Hepatocyte (in vitro differentiated cells): ENCODE measurements around the gene FAAH2. TPM values are rescaled to one million over a fixed set of nuclear protein-coding genes. Genes with fewer than 3 reads are reported as not detected.

Source experiments
- DNase-seq: peaks from one replicate; pipeline ENCODE4 v3.0.0-alpha.2; 2016; ENCODE audit warnings: low spot score
- H2AFZ ChIP-seq: fragments of 200-600 bp; sonication (generic); 2 replicates; pipeline ENCODE4 v1.6.0; 2016; ENCODE audit warnings: antibody characterized with exemption, mild to moderate bottlenecking
- H3K27ac ChIP-seq: fragments of 200-600 bp; sonication (generic); 2 replicates; pipeline ENCODE4 v1.5.1; 2016; ENCODE audit warnings: mild to moderate bottlenecking
- H3K27me3 ChIP-seq: fragments of 200-600 bp; sonication (generic); 2 replicates; pipeline ENCODE4 v1.6.1; 2016
- H3K36me3 ChIP-seq: fragments of 200-600 bp; sonication (generic); replicated peaks from 2 replicates; pipeline ENCODE4 v1.5.1; 2016; ENCODE audit warnings: low read depth; ENCODE audit not compliant: insufficient read depth
- H3K4me1 ChIP-seq: fragments of 200-600 bp; sonication (generic); 2 replicates; pipeline ENCODE4 v1.5.1; 2016; ENCODE audit warnings: mild to moderate bottlenecking, moderate library complexity; ENCODE audit not compliant: insufficient read depth
- H3K4me2 ChIP-seq: fragments of 200-600 bp; sonication (generic); 2 replicates; pipeline ENCODE4 v1.6.0; 2016
- H3K4me3 ChIP-seq: fragments of 200-600 bp; sonication (generic); 2 replicates; pipeline ENCODE4 v1.5.1; 2016; ENCODE audit warnings: mild to moderate bottlenecking
- H3K79me2 ChIP-seq: fragments of 200-600 bp; sonication (generic); 2 replicates; pipeline ENCODE4 v1.6.0; 2017; ENCODE audit warnings: mild to moderate bottlenecking
- H3K9me2 ChIP-seq: fragments of 200-600 bp; sonication (generic); replicated peaks from 2 replicates; pipeline ENCODE4 v1.6.0; 2017; ENCODE audit warnings: mild to moderate bottlenecking; ENCODE audit not compliant: insufficient read depth
- H3K9me3 ChIP-seq: fragments of 200-600 bp; sonication (generic); 2 replicates; pipeline ENCODE4 v1.5.1; 2016; ENCODE audit warnings: low read depth, mild to moderate bottlenecking
- H4K20me1 ChIP-seq: fragments of 200-600 bp; sonication (generic); 2 replicates; pipeline ENCODE4 v1.6.0; 2016; ENCODE audit warnings: mild to moderate bottlenecking; ENCODE audit not compliant: insufficient read depth, poor library complexity, severe bottlenecking
- CTCF ChIP-seq: fragments of 200-600 bp; sonication (generic); IDR thresholded peaks from 2 replicates; pipeline ENCODE4 v1.5.1; 2016; ENCODE audit warnings: antibody characterized with exemption, mild to moderate bottlenecking; ENCODE audit not compliant: poor library complexity
- EZH2 ChIP-seq: fragments of 200-600 bp; sonication (generic); IDR thresholded peaks from 2 replicates; pipeline ENCODE4 v1.6.1; 2016; ENCODE audit warnings: antibody characterized with exemption, mild to moderate bottlenecking, borderline replicate concordance
- EZH2phosphoT487 ChIP-seq: fragments of 200-600 bp; sonication (generic); IDR thresholded peaks from one replicate; pipeline ENCODE4 v1.6.1; 2018; ENCODE audit warnings: antibody characterized with exemption, mild to moderate bottlenecking, low read depth, moderate library complexity; ENCODE audit not compliant: unreplicated experiment, severe bottlenecking
- WGBS: methylation state at CpG from one replicate; pipeline ENCODE4 v1.1.6; 2016; ENCODE audit warnings: low lambda C conversion rate; ENCODE audit errors: missing lambda C conversion rate; 5-methylcytosine and 5-hydroxymethylcytosine counted together
- polyA plus RNA-seq: library from polyadenylated mRNA; unstranded; fragments of >200 nt; fragmentation: Nextera tagmentation; extraction: Ambion mirVana; gene quantifications from 2 replicates; pipeline ENCODE4 v1.2.1, GENCODE V29; 2016
- total RNA-seq: library from RNA; depleted of rRNA; stranded (reverse); fragments of >200 nt; gene quantifications from 2 replicates; pipeline ENCODE4 v1.2.3, GENCODE V29; 2014

The FAAH2 gene
- total and polyA plus RNA-seq, 2 experiments from 2014 or later: 7.5 to 10.1 TPM

DNA sequence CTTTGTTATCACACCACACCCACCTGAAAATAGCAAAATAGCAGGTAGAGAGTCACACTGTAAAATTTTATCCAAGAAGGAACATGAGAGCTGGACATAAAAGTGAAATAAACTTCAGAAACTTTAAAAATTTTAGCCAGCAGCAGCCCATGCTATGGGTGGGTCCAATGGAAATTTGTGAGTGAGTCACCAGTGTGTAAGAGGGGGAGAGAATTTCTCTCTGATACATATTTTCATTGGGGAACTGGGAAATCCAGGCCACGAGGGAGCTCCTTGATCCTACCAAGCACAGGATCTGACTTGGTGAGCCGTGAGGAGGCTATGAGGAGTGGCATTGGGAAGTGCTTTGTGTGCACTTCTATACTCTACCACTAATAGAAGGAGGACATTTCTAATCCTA lies 136.3 kb downstream of the FAAH2 start:
- Histone ChIP-seq H3K27ac (no peak overlapping the region), H3K79me2 (no peaks in the 10 kb centered on the region), H3K9me3 (no peaks in the 10 kb centered on the region), H3K27me3 (no peaks in the 10 kb centered on the region), H3K4me1 (no peaks in the 10 kb centered on the region), H3K36me3 (no peaks in the 10 kb centered on the region), H3K4me3 (no peak overlapping the region), H4K20me1 (no peaks in the 10 kb centered on the region), H3K4me2 (no peak overlapping the region), H2AFZ (no peak overlapping the region), H3K9me2 (no peaks in the 10 kb centered on the region)
- WGBS: 93% methylated on average over 2 of the region's 2 CpGs
- TF ChIP-seq EZH2: no peak
- no peak for TF ChIP-seq EZH2phosphoT487
- TF ChIP-seq CTCF: no peak
- DNase-seq: no peak

GRCh38 chrX:57445076-57445475 lies 158.6 kb downstream of the FAAH2 start:
- H3K79me2 ChIP-seq: no peaks in the 10 kb centered on the region
- no peaks in the 10 kb centered on the region for H3K9me3 ChIP-seq
- no peaks in the 10 kb centered on the region for H3K4me1 ChIP-seq
- TF ChIP-seq EZH2 (no peak), CTCF (no peak), EZH2phosphoT487 (no peak)
- H3K4me3 ChIP-seq: no peak overlapping the region
- no peak overlapping the region for H3K27ac ChIP-seq
- no peak overlapping the region for H3K4me2 ChIP-seq
- no peak overlapping the region for H2AFZ ChIP-seq
- no peaks in the 10 kb centered on the region for H3K27me3 ChIP-seq
- no peaks in the 10 kb centered on the region for H3K36me3 ChIP-seq
- DNase-seq: no peak
- WGBS: 68% methylated on average over 5 of the region's 5 CpGs
- no peaks in the 10 kb centered on the region for H3K9me2 ChIP-seq
- H4K20me1 ChIP-seq: no peaks in the 10 kb centered on the region

DNA sequence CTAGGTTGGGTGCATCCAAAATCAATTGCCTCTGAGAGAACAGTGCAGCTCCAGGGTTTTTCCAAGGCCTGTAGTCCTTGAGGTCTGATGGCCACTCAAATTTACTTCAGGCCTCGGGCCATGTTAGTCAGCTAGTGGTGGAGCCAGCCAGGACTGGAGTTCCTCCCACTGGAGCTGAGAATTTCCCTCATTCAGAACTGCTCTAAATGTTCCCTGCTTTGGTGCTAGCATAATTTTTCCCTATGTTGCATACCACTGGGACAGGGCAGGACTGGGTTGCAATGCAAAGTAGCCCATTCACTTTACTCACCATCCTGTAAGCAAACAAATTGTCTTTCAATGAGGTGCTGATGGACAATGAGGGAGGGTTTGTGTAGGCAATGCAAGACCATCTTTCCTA lies 159.3 kb downstream of the FAAH2 start:
- no peaks in the 10 kb centered on the region for H3K27me3 ChIP-seq
- no peak overlapping the region for H3K27ac ChIP-seq
- no peaks in the 10 kb centered on the region for H3K9me2 ChIP-seq
- no peaks in the 10 kb centered on the region for H3K4me1 ChIP-seq
- no peaks in the 10 kb centered on the region for H3K79me2 ChIP-seq
- H3K4me3 ChIP-seq: no peak overlapping the region
- H3K9me3 ChIP-seq: no peaks in the 10 kb centered on the region
- H3K4me2 ChIP-seq: no peak overlapping the region
- no peak overlapping the region for H2AFZ ChIP-seq
- no peaks in the 10 kb centered on the region for H3K36me3 ChIP-seq
- TF ChIP-seq EZH2: no peak
- TF ChIP-seq EZH2phosphoT487: no peak
- no peak for TF ChIP-seq CTCF
- DNase-seq: no peak
- H4K20me1 ChIP-seq: no peaks in the 10 kb centered on the region
- WGBS: 77% methylated on average over 1 of the region's 1 CpG

DNA sequence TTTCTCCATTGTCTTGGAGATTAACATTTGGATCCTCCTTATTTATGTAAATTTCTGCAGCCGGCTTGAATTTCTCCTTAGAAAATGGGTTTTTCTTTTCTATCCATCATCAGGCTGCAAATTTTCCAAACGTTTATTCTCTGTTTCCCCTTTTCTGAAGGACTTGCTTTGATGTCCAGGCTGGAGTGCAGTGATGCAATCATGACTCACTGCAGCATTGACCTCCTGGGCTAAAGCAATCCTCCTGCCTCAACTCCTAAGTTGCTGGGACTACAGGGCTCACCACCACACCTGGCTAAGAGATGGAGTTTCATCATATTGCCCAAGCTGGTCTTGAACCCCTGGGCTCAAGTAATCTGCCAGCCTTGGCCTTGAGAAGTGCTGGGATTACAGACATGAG lies 161.3 kb downstream of the FAAH2 start:
- 71% methylated on average over 2 of the region's 2 CpGs for WGBS
- TF ChIP-seq EZH2phosphoT487: no peak
- TF ChIP-seq EZH2: no peak
- TF ChIP-seq CTCF: no peak
- Histone ChIP-seq H3K27me3 (no peaks in the 10 kb centered on the region), H3K4me2 (no peak overlapping the region), H2AFZ (no peak overlapping the region), H3K36me3 (no peaks in the 10 kb centered on the region), H3K79me2 (no peaks in the 10 kb centered on the region), H3K4me1 (no peaks in the 10 kb centered on the region), H4K20me1 (no peaks in the 10 kb centered on the region), H3K27ac (no peak overlapping the region), H3K9me3 (no peaks in the 10 kb centered on the region), H3K9me2 (no peaks in the 10 kb centered on the region), H3K4me3 (no peak overlapping the region)
- no peak for DNase-seq
